Activated naive CD8-positive, alpha-beta T cell (primary cell): ENCODE data around the gene BEGAIN.

Experiments
- H3K27ac Mint-ChIP-seq: one replicate; pipeline ENCODE4 v1.8.0; 2021; ENCODE audit warnings: mixed read lengths
- H3K27me3 Mint-ChIP-seq: one replicate; pipeline ENCODE4 v1.8.0; 2021; ENCODE audit warnings: mixed read lengths
- H3K36me3 Mint-ChIP-seq: one replicate; pipeline ENCODE4 v1.8.0; 2021; ENCODE audit warnings: mixed read lengths
- H3K4me1 Mint-ChIP-seq: one replicate; pipeline ENCODE4 v1.8.0; 2021; ENCODE audit warnings: low read depth, mixed read lengths
- H3K4me3 Mint-ChIP-seq: one replicate; pipeline ENCODE4 v1.8.0; 2021; ENCODE audit warnings: mild to moderate bottlenecking, mixed read lengths
- H3K9me3 Mint-ChIP-seq: one replicate; pipeline ENCODE4 v1.8.0; 2021; ENCODE audit warnings: low read depth, mixed read lengths

BEGAIN gene

GRCh38 chr14:100573757-100574641 lies 13.2 kb downstream of the BEGAIN start:
- no peak overlapping the region for H3K27ac Mint-ChIP-seq
- no peak overlapping the region for H3K4me3 Mint-ChIP-seq
- peaks cover 6% of the 10 kb centered on the region for H3K4me1 Mint-ChIP-seq
- H3K9me3 Mint-ChIP-seq, result no peaks in the 10 kb centered on the region
- H3K36me3 Mint-ChIP-seq, result no peaks in the 10 kb centered on the region
- peaks cover 2% of the 10 kb centered on the region for H3K27me3 Mint-ChIP-seq

- Mint-ChIP-seq H3K4me3 (no peak overlapping the region), H3K9me3 (no peaks in the 10 kb centered on the region), H3K27me3 (peaks cover 2% of the 10 kb centered on the region), H3K36me3 (no peaks in the 10 kb centered on the region), H3K4me1 (peaks cover 6% of the 10 kb centered on the region), H3K27ac (no peak overlapping the region)
Observed at GRCh38 chr14:100573002-100573756, 14.0 kb downstream of the BEGAIN start.

- Mint-ChIP-seq H3K27ac (no peak overlapping the region), H3K27me3 (peaks cover 2% of the 10 kb centered on the region), H3K4me1 (peaks cover 6% of the 10 kb centered on the region), H3K9me3 (no peaks in the 10 kb centered on the region), H3K36me3 (no peaks in the 10 kb centered on the region), H3K4me3 (no peak overlapping the region)
Observed at GRCh38 chr14:100572543-100572942, 14.7 kb downstream of the BEGAIN start.

- H3K4me3 Mint-ChIP-seq, result no peak overlapping the region
- H3K27ac Mint-ChIP-seq, result no peak overlapping the region
- H3K27me3 Mint-ChIP-seq, result peaks cover 2% of the 10 kb centered on the region
- H3K36me3 Mint-ChIP-seq, result no peaks in the 10 kb centered on the region
- H3K9me3 Mint-ChIP-seq, result no peaks in the 10 kb centered on the region
- peaks cover 6% of the 10 kb centered on the region for H3K4me1 Mint-ChIP-seq
Observed at GRCh38 chr14:100571837-100572236, 15.4 kb downstream of the BEGAIN start.

GRCh38 chr14:100570726-100571454 lies 16.3 kb downstream of the BEGAIN start:
- Mint-ChIP-seq H3K36me3 (no peaks in the 10 kb centered on the region), H3K4me3 (no peak overlapping the region), H3K4me1 (peaks cover 7% of the 10 kb centered on the region), H3K9me3 (no peaks in the 10 kb centered on the region), H3K27me3 (peaks cover 2% of the 10 kb centered on the region), H3K27ac (no peak overlapping the region)

- peaks cover 2% of the 10 kb centered on the region for H3K27me3 Mint-ChIP-seq
- H3K9me3 Mint-ChIP-seq, result no peaks in the 10 kb centered on the region
- peaks cover 7% of the 10 kb centered on the region for H3K4me1 Mint-ChIP-seq
- H3K4me3 Mint-ChIP-seq, result peak overlapping the region; percentile 73
- H3K36me3 Mint-ChIP-seq, result no peaks in the 10 kb centered on the region
- no peak overlapping the region for H3K27ac Mint-ChIP-seq
Observed at GRCh38 chr14:100569734-100570286, 17.4 kb downstream of the BEGAIN start.

- Mint-ChIP-seq H3K4me3 (peak overlapping the region; percentile 73), H3K36me3 (no peaks in the 10 kb centered on the region), H3K9me3 (no peaks in the 10 kb centered on the region), H3K27ac (no peak overlapping the region), H3K4me1 (peaks cover 7% of the 10 kb centered on the region), H3K27me3 (peaks cover 2% of the 10 kb centered on the region)
Observed at GRCh38 chr14:100568998-100569733, 18.1 kb downstream of the BEGAIN start.

GRCh38 chr14:100568164-100568997 lies 18.8 kb downstream of the BEGAIN start:
- peaks cover 2% of the 10 kb centered on the region for H3K27me3 Mint-ChIP-seq
- H3K9me3 Mint-ChIP-seq, result no peaks in the 10 kb centered on the region

GRCh38 chr14:100567877-100568163 lies 19.4 kb downstream of the BEGAIN start:
- H3K27me3 Mint-ChIP-seq, result peaks cover 2% of the 10 kb centered on the region

More at GRCh38 chr14:100568164-100568997, 18.8 kb downstream of the BEGAIN start:
- Mint-ChIP-seq H3K27ac (no peak overlapping the region), H3K4me3 (peak overlapping the region; percentile 27), H3K4me1 (peaks cover 7% of the 10 kb centered on the region), H3K36me3 (no peaks in the 10 kb centered on the region)

GRCh38 chr14:100567009-100567876 lies 20.0 kb downstream of the BEGAIN start:
- peak overlapping the region; percentile 51 for H3K4me3 Mint-ChIP-seq
- H3K27me3 Mint-ChIP-seq, result no peaks in the 10 kb centered on the region
- H3K4me1 Mint-ChIP-seq, result peaks cover 2% of the 10 kb centered on the region
- no peak overlapping the region for H3K27ac Mint-ChIP-seq
- H3K9me3 Mint-ChIP-seq, result no peaks in the 10 kb centered on the region
- no peaks in the 10 kb centered on the region for H3K36me3 Mint-ChIP-seq

More at GRCh38 chr14:100567877-100568163, 19.4 kb downstream of the BEGAIN start:
- no peak overlapping the region for H3K27ac Mint-ChIP-seq
- peaks cover 6% of the 10 kb centered on the region for H3K4me1 Mint-ChIP-seq
- no peaks in the 10 kb centered on the region for H3K36me3 Mint-ChIP-seq
- H3K9me3 Mint-ChIP-seq, result no peaks in the 10 kb centered on the region
- H3K4me3 Mint-ChIP-seq, result no peak overlapping the region

GRCh38 chr14:100566586-100566985 lies 20.6 kb downstream of the BEGAIN start:
- Mint-ChIP-seq H3K27me3 (no peaks in the 10 kb centered on the region), H3K9me3 (no peaks in the 10 kb centered on the region), H3K36me3 (no peaks in the 10 kb centered on the region), H3K4me3 (peak overlapping the region; percentile 51), H3K27ac (no peak overlapping the region), H3K4me1 (peaks cover 2% of the 10 kb centered on the region)

- Mint-ChIP-seq H3K27me3 (no peaks in the 10 kb centered on the region), H3K4me1 (peaks cover 2% of the 10 kb centered on the region), H3K36me3 (no peaks in the 10 kb centered on the region)
Observed at GRCh38 chr14:100566119-100566518, 21.1 kb downstream of the BEGAIN start.

GRCh38 chr14:100565650-100566049 lies 21.6 kb downstream of the BEGAIN start:
- Mint-ChIP-seq H3K4me3 (peak overlapping the region; percentile 57), H3K27me3 (no peaks in the 10 kb centered on the region), H3K27ac (no peak overlapping the region), H3K4me1 (peaks cover 2% of the 10 kb centered on the region), H3K9me3 (no peaks in the 10 kb centered on the region), H3K36me3 (no peaks in the 10 kb centered on the region)

More at GRCh38 chr14:100566119-100566518, 21.1 kb downstream of the BEGAIN start:
- Mint-ChIP-seq H3K27ac (no peak overlapping the region), H3K9me3 (no peaks in the 10 kb centered on the region), H3K4me3 (peak overlapping the region; percentile 57)
